HL-60 (cell line): ENCODE data around the gene TTC28.

Source experiments
- GABPA ChIP-seq: IDR thresholded peaks from 2 replicates; pipeline ENCODE4 v1.6.1; 2012; ENCODE audit warnings: low read depth
- SPI1 ChIP-seq: IDR thresholded peaks from 2 replicates; pipeline ENCODE4 v1.6.1; 2012; ENCODE audit warnings: low read depth, mild to moderate bottlenecking, borderline replicate concordance
- TF ChIP-seq, protein P1 (sequence below): IDR thresholded peaks from one replicate; pipeline ENCODE4 v1.5.1; 2011; ENCODE audit warnings: low read length, control low read depth, inconsistent platforms; ENCODE audit not compliant: insufficient read depth

GRCh38 chr22:28105988-28106387 is 573.7 kb downstream of the TTC28 start:
- TF ChIP-seq, protein P1, sequence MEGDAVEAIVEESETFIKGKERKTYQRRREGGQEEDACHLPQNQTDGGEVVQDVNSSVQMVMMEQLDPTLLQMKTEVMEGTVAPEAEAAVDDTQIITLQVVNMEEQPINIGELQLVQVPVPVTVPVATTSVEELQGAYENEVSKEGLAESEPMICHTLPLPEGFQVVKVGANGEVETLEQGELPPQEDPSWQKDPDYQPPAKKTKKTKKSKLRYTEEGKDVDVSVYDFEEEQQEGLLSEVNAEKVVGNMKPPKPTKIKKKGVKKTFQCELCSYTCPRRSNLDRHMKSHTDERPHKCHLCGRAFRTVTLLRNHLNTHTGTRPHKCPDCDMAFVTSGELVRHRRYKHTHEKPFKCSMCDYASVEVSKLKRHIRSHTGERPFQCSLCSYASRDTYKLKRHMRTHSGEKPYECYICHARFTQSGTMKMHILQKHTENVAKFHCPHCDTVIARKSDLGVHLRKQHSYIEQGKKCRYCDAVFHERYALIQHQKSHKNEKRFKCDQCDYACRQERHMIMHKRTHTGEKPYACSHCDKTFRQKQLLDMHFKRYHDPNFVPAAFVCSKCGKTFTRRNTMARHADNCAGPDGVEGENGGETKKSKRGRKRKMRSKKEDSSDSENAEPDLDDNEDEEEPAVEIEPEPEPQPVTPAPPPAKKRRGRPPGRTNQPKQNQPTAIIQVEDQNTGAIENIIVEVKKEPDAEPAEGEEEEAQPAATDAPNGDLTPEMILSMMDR: no peak
- TF ChIP-seq SPI1: no peak
- no peak for TF ChIP-seq GABPA
